Measurements from ENCODE around the gene ZNF563.

ZNF563 gene

GRCh38 chr19:12294249-12295158, 38.9 kb downstream of the ZNF563 start, which contains the start of gene ZNF44:
TSS of gene ZNF44 (minus strand) at chr19:12294883. CDS start at chr19:12294694, 189 bp downstream.
- peak; percentile 92 for DNase-seq

GRCh38 chr19:12293777-12294248, 39.6 kb downstream of the ZNF563 start:
- DNase-seq = no peak

GRCh38 chr19:12289790-12290065, 43.7 kb downstream of the ZNF563 start:
- no peak for DNase-seq

- DNase-seq = no peak
These were observed 45.4 kb downstream of the ZNF563 start for GRCh38 chr19:12287958-12288500.

GRCh38 chr19:12284631-12285030, 48.8 kb downstream of the ZNF563 start:
- DNase-seq = no peak

- no peak for DNase-seq
These were observed 49.2 kb downstream of the ZNF563 start for GRCh38 chr19:12284226-12284625.

- DNase-seq = no peak
These were observed 54.7 kb downstream of the ZNF563 start for GRCh38 chr19:12278713-12279112.

GRCh38 chr19:12272980-12273901, 60.2 kb downstream of the ZNF563 start:
- no peak for DNase-seq

- DNase-seq = no peak
These were observed 61.0 kb downstream of the ZNF563 start for GRCh38 chr19:12272386-12272785.

GRCh38 chr19:12270854-12271253, 62.6 kb downstream of the ZNF563 start:
- DNase-seq = no peak
